ENCODE measurements around the gene EPO. TPM values are rescaled to one million over a fixed set of nuclear protein-coding genes. Genes with fewer than 3 reads are reported as not detected.

Gene EPO
- total RNA-seq, 1 experiment from 2014 or later: 0.30 TPM

DNA sequence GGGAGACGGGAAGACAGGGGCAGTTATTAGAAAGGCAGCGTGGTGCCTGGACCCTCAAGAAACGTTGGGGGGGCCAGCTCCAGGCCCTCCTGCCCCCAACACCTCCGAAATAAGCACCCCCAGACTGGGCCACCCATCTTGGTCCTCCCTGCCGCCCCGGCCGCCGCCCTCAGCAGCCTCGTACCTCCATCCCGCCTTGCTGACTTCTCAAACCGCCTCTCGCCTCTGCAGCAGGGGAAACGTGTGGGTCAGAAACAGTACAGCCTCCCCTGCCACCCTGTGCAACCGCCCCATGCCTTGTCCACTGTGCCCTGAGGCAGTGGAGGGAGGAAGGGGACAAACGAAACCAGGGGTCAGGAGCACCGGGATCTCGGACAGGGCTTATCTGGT, 33.5 kb upstream of the EPO start:
- H3K27ac ChIP-seq (ENCODE audit: low read depth, low read length): no peak overlapping the region
- H3K36me3 ChIP-seq (ENCODE audit: control insufficient read depth in 1 of 2, insufficient read depth in 2 of 2, low read length in 2 of 2): peaks cover 25 to 29% of the 10 kb centered on the region in 2 experiments; a peak in 3 of 4 replicates
- ATAC-seq (no peak), DNase-seq (ENCODE audit: low read depth, low spot score) (no peak)
- H3K9ac ChIP-seq (ENCODE audit: low read length): no peak overlapping the region
- H3K9me2 ChIP-seq (ENCODE audit: insufficient read depth): no peaks in the 10 kb centered on the region
- RAD21 ChIA-PET (ENCODE audit: low non-redundant PET in 1 of 2, low total read pairs in 2 of 2, uncharacterized antibody in 2 of 2, unreplicated experiment in 2 of 2): no interaction called here
- CTCF ChIA-PET: no interaction called here
- peaks cover 4 to 12% of the 10 kb centered on the region in 2 experiments; a peak in 3 of 4 replicates for H3K4me1 ChIP-seq (ENCODE audit: control insufficient read depth in 1 of 2, insufficient read depth in 2 of 2, low read length in 2 of 2)
- no peak overlapping the region for H3K4me3 ChIP-seq (replicated peaks in 1 of 2; ENCODE audit: low read depth in 1 of 2, low read length in 2 of 2)
- H3K27me3 ChIP-seq (ENCODE audit: insufficient read depth, low read length): no peaks in the 10 kb centered on the region
- BruUV-seq (replicated peaks): no TSS peak
- H2AFZ ChIP-seq (ENCODE audit: low read depth, low read length, poor library complexity, severe bottlenecking): no peak overlapping the region
- H3K9me3 ChIP-seq (ENCODE audit: control insufficient read depth in 1 of 2, insufficient read depth in 1 of 2, low read depth in 1 of 2, low read length in 2 of 2): no peaks in the 10 kb centered on the region
- H3K79me2 ChIP-seq (ENCODE audit: insufficient read depth, low read length): peaks cover 46% of the 10 kb centered on the region
- H3K4me2 ChIP-seq (ENCODE audit: low read length): no peak overlapping the region
- no peaks in the 10 kb centered on the region for H4K20me1 ChIP-seq (ENCODE audit: insufficient read depth)
- no peak for TF ChIP-seq POLR2AphosphoS5 (IDR thresholded peaks at IDR 0.05; ENCODE audit: low read depth, low read length)
- TF ChIP-seq ZFX (IDR thresholded peaks at IDR 0.05): no peak
- TF ChIP-seq EZH2 (IDR thresholded peaks at IDR 0.05): no peak
- TF ChIP-seq SIN3A (IDR thresholded peaks at IDR 0.05; ENCODE audit: low read depth): no peak
- no peak for TF ChIP-seq CBX3 (IDR thresholded peaks at IDR 0.05; ENCODE audit: low read depth)
- TF ChIP-seq, protein P1, sequence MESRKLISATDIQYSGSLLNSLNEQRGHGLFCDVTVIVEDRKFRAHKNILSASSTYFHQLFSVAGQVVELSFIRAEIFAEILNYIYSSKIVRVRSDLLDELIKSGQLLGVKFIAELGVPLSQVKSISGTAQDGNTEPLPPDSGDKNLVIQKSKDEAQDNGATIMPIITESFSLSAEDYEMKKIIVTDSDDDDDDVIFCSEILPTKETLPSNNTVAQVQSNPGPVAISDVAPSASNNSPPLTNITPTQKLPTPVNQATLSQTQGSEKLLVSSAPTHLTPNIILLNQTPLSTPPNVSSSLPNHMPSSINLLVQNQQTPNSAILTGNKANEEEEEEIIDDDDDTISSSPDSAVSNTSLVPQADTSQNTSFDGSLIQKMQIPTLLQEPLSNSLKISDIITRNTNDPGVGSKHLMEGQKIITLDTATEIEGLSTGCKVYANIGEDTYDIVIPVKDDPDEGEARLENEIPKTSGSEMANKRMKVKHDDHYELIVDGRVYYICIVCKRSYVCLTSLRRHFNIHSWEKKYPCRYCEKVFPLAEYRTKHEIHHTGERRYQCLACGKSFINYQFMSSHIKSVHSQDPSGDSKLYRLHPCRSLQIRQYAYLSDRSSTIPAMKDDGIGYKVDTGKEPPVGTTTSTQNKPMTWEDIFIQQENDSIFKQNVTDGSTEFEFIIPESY (IDR thresholded peaks at IDR 0.05; ENCODE audit: extremely low read depth, insufficient replicate concordance, low read length): no peak
- TF ChIP-seq, protein P2, sequence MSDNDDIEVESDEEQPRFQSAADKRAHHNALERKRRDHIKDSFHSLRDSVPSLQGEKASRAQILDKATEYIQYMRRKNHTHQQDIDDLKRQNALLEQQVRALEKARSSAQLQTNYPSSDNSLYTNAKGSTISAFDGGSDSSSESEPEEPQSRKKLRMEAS (IDR thresholded peaks at IDR 0.05): no peak
- TF ChIP-seq POLR2A (IDR thresholded peaks at IDR 0.05; ENCODE audit: borderline replicate concordance, extremely low read depth, insufficient read depth, insufficient read length): no peak
- no peak for TF ChIP-seq CEBPB (IDR thresholded peaks at IDR 0.05; ENCODE audit: low read depth)
- TF ChIP-seq, protein P3, sequence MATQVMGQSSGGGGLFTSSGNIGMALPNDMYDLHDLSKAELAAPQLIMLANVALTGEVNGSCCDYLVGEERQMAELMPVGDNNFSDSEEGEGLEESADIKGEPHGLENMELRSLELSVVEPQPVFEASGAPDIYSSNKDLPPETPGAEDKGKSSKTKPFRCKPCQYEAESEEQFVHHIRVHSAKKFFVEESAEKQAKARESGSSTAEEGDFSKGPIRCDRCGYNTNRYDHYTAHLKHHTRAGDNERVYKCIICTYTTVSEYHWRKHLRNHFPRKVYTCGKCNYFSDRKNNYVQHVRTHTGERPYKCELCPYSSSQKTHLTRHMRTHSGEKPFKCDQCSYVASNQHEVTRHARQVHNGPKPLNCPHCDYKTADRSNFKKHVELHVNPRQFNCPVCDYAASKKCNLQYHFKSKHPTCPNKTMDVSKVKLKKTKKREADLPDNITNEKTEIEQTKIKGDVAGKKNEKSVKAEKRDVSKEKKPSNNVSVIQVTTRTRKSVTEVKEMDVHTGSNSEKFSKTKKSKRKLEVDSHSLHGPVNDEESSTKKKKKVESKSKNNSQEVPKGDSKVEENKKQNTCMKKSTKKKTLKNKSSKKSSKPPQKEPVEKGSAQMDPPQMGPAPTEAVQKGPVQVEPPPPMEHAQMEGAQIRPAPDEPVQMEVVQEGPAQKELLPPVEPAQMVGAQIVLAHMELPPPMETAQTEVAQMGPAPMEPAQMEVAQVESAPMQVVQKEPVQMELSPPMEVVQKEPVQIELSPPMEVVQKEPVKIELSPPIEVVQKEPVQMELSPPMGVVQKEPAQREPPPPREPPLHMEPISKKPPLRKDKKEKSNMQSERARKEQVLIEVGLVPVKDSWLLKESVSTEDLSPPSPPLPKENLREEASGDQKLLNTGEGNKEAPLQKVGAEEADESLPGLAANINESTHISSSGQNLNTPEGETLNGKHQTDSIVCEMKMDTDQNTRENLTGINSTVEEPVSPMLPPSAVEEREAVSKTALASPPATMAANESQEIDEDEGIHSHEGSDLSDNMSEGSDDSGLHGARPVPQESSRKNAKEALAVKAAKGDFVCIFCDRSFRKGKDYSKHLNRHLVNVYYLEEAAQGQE (IDR thresholded peaks at IDR 0.05; ENCODE audit: low read depth): no peak
- TF ChIP-seq, protein P4, sequence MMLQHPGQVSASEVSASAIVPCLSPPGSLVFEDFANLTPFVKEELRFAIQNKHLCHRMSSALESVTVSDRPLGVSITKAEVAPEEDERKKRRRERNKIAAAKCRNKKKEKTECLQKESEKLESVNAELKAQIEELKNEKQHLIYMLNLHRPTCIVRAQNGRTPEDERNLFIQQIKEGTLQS (IDR thresholded peaks at IDR 0.05): no peak
- no peak for TF ChIP-seq FOSL1 (IDR thresholded peaks at IDR 0.05; ENCODE audit: low read depth)
- POLR2A ChIA-PET: no interaction called here
- intact Hi-C loops (cut with micrococcal nuclease): no loop called here
